Measurements from ENCODE around the gene METTL23.
"Not testable (repeated sequence)": the region's sequence is repeated elsewhere in the genome, so short reads cannot be mapped to it uniquely, and the experiment has no call there.

DNA sequence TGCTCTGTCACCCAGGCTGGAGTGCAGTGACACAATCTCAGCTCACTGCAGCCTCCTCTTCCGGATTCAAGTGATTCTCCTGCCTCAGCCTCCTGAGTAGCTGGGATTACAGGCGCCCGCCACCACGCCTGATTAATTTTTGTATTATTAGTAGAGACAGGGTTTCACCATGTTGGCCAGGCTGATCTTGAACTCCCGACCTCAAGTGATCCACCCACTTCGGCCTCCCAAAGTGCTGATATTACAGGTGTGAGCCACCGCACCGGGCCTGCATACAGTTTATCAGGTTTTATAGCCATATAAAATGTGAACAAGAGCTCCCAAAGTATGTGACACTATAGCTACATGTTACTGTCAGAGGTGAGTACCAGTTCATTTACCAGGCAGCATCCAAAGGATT is 3.7 kb upstream of the METTL23 start:
- TF ChIP-seq CTCF, POLR2A (IDR thresholded peaks at IDR 0.05): not testable (repeated sequence)

Measured in thyroid gland (tissue), 4 donors.